K562 (cell line): Measurements from ENCODE around the gene SPRYD3.

ENCODE experiments used
- MCM7 ChIP-seq, 2 experiments: fragments of 450-650 bp; IDR thresholded peaks; 2 replicates each; pipeline ENCODE4 v1.6.1; 2016 to 2018
- MTA3 ChIP-seq: fragments of 450-650 bp; formaldehyde crosslinking; IDR thresholded peaks from 2 replicates; pipeline ENCODE4 v1.6.1; 2017; ENCODE audit warnings: mild to moderate bottlenecking, borderline replicate concordance
- POLR2A ChIP-seq: fragments of 450-650 bp; conservative IDR thresholded peaks from 2 replicates; pipeline ENCODE4 v1.6.1; 2016
- TAL1 ChIP-seq: fragments of 450-650 bp; IDR thresholded peaks from 2 replicates; pipeline ENCODE4 v1.6.1; 2016; ENCODE audit warnings: mild to moderate bottlenecking
- YY1 ChIP-seq, 3 experiments: IDR thresholded peaks; 2 replicates each; pipeline ENCODE4 v1.6.1; 2011; ENCODE audit warnings: low read length in 2 of 3, mild to moderate bottlenecking in 2 of 3, moderate library complexity in 2 of 3, borderline replicate concordance in 1 of 3, control low read depth in 1 of 3, low read depth in 1 of 3; ENCODE audit not compliant: insufficient read depth in 3 of 3, insufficient replicate concordance in 2 of 3, control insufficient read depth in 1 of 3, insufficient read length in 1 of 3; ENCODE audit errors: extremely low read depth in 1 of 3
- ZC3H8 ChIP-seq: fragments of 450-650 bp; IDR thresholded peaks from 2 replicates; pipeline ENCODE4 v1.6.1; 2017
- TF ChIP-seq, protein P1 (sequence below), 3 experiments: IDR thresholded peaks in 2 of 3; conservative IDR thresholded peaks in 1 of 3; 2 replicates each; pipeline ENCODE4 v1.5.1; 2011 to 2012; ENCODE audit warnings: low read length in 3 of 3, mild to moderate bottlenecking in 3 of 3, control low read depth in 2 of 3, improper control_type of control experiment in 1 of 3, inconsistent platforms in 1 of 3, low read depth in 1 of 3, mixed read lengths in 1 of 3, moderate library complexity in 1 of 3; ENCODE audit not compliant: insufficient read depth in 2 of 3
- TF ChIP-seq, protein P2 (sequence below), 2 experiments: fragments of 200-800 bp in 1 of 2; sonication (Bioruptor generic) in 1 of 2; sonication (generic) in 1 of 2; formaldehyde crosslinking in 1 of 2; IDR thresholded peaks in 1 of 2; conservative IDR thresholded peaks in 1 of 2; 2 replicates each; pipeline versions ENCODE4 v1.5.0 to v1.6.1; 2016 to 2020; ENCODE audit warnings: missing compliant biosample characterization in 1 of 2, missing genetic modification characterization in 1 of 2, missing genetic modification reagents in 1 of 2

DNA sequence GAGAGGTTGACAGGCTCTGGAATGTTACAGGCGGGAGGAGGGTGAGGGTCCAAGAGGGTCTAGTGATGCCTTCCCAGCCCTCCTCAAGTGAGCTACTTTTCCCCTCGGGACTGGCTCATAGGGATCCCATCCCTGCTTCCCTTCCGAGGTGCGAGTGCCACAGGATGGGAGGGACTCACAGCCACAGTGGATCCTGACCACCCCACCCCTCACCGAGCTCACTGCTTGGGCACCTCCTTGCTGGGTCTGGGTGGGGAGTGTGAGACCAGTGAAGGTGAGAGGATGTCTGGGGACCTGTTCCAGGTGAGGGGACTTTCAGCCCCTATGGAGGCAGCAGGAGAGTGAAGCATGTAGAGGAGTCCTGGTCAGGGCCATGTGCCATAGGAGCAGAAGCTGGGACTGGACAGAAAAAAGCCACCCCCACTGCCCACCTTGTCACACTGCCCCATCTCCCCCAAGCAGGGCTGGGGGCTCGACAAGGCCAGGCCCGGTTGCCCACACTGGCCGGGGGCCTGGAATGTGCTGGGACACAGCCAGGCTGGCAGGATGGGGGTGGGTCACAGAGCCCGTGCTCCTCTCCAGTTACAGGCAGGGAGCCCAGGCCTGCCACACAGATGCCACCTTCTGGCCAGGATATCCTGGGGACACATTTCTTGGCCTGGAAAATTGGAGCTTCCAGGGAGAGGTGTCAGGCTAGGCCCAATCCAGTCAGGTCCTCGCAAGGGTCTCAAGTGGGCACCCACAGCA is 31.0 kb downstream of the SPRYD3 start:
- TF ChIP-seq MTA3 (no peak), MCM7 (IDR thresholded peaks at IDR 0.05) (no peak), POLR2A (no peak), ZC3H8 (no peak), TAL1 (no peak), YY1 (IDR thresholded peaks at IDR 0.05; ENCODE audit: borderline replicate concordance in 1 of 3, control insufficient read depth in 1 of 3, extremely low read depth in 1 of 3, insufficient read depth in 3 of 3, insufficient read length in 1 of 3, insufficient replicate concordance in 2 of 3, low read depth in 1 of 3, low read length in 2 of 3) (no peak)
- TF ChIP-seq, protein P1, sequence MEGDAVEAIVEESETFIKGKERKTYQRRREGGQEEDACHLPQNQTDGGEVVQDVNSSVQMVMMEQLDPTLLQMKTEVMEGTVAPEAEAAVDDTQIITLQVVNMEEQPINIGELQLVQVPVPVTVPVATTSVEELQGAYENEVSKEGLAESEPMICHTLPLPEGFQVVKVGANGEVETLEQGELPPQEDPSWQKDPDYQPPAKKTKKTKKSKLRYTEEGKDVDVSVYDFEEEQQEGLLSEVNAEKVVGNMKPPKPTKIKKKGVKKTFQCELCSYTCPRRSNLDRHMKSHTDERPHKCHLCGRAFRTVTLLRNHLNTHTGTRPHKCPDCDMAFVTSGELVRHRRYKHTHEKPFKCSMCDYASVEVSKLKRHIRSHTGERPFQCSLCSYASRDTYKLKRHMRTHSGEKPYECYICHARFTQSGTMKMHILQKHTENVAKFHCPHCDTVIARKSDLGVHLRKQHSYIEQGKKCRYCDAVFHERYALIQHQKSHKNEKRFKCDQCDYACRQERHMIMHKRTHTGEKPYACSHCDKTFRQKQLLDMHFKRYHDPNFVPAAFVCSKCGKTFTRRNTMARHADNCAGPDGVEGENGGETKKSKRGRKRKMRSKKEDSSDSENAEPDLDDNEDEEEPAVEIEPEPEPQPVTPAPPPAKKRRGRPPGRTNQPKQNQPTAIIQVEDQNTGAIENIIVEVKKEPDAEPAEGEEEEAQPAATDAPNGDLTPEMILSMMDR (IDR thresholded peaks at IDR 0.05 in 2 of 3, conservative IDR thresholded peaks at IDR 0.05 in 1 of 3; ENCODE audit: insufficient read depth in 2 of 3, low read depth in 1 of 3, low read length in 3 of 3): no peak
- TF ChIP-seq, protein P2, sequence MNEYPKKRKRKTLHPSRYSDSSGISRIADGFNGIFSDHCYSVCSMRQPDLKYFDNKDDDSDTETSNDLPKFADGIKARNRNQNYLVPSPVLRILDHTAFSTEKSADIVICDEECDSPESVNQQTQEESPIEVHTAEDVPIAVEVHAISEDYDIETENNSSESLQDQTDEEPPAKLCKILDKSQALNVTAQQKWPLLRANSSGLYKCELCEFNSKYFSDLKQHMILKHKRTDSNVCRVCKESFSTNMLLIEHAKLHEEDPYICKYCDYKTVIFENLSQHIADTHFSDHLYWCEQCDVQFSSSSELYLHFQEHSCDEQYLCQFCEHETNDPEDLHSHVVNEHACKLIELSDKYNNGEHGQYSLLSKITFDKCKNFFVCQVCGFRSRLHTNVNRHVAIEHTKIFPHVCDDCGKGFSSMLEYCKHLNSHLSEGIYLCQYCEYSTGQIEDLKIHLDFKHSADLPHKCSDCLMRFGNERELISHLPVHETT (CRISPR knock-in tag; conservative IDR thresholded peaks at IDR 0.05 in 1 of 2, IDR thresholded peaks at IDR 0.05 in 1 of 2): no peak
